ENCODE results near the gene CCNL2. TPM values are rescaled to one million over a fixed set of nuclear protein-coding genes. Genes with fewer than 3 reads are reported as not detected.

CCNL2 gene
- polyA plus RNA-seq, 2 of the 4 experiments (the other 2 are of a cell fraction), result 85.5 to 111 TPM

GRCh38 chr1:1365875-1366698 lies 33.0 kb downstream of the CCNL2 start:
- no peak for ATAC-seq
- no peak for FAIRE-seq
- Histone ChIP-seq H3K4me2 (no peak overlapping the region), H3K9me3 (no peaks in the 10 kb centered on the region), H3K27ac (no peak overlapping the region), H3K4me1 (no peaks in the 10 kb centered on the region), H3K4me3 (no peak overlapping the region)
- no peak for DNase-seq (ENCODE audit: low read depth in 1 of 2, low spot score in 1 of 2)
- WGBS (ENCODE audit: missing lambda C conversion rate), result 47% methylated on average over 10 of the region's 10 CpGs
- TF ChIP-seq NPAS2 (CRISPR knock-in tag; IDR thresholded peaks at IDR 0.05; ENCODE audit: borderline replicate concordance) (no peak), PBX3 (IDR thresholded peaks at IDR 0.05) (no peak), EHF (CRISPR knock-in tag; IDR thresholded peaks at IDR 0.05) (no peak), RAD21 (conservative IDR thresholded peaks at IDR 0.05 in 1 of 2, IDR thresholded peaks at IDR 0.05 in 1 of 2) (no peak), HES2 (IDR thresholded peaks at IDR 0.05) (no peak), EP300 (IDR thresholded peaks at IDR 0.05) (no peak), KDM5A (IDR thresholded peaks at IDR 0.05) (no peak), HOXB13 (CRISPR knock-in tag; IDR thresholded peaks at IDR 0.05; ENCODE audit: low read depth) (no peak), MAZ (IDR thresholded peaks at IDR 0.05; ENCODE audit: borderline replicate concordance, low read depth, low read length) (no peak), POLR2AphosphoS2 (conservative IDR thresholded peaks at IDR 0.05; ENCODE audit: low read length) (no peak), BCL3 (IDR thresholded peaks at IDR 0.05) (no peak), FOSB (CRISPR knock-in tag; IDR thresholded peaks at IDR 0.05) (no peak), HOXB5 (CRISPR knock-in tag; IDR thresholded peaks at IDR 0.05) (no peak), JUNB (IDR thresholded peaks at IDR 0.05) (no peak), BHLHE40 (IDR thresholded peaks at IDR 0.05; ENCODE audit: low read depth, low read length) (no peak), CBX2 (IDR thresholded peaks at IDR 0.05; ENCODE audit: borderline replicate concordance, low read depth) (no peak), HOXA7 (CRISPR knock-in tag; IDR thresholded peaks at IDR 0.05) (no peak), HDAC2 (IDR thresholded peaks at IDR 0.05) (no peak)
- ChIA-PET CTCF (no interaction called here), POLR2A (no interaction called here)

- no peak overlapping the region for H3K4me3 ChIP-seq
- CTCF ChIA-PET, result interaction anchor here (1.1 to 2.5 kb wide), 3 partner anchors 8 to 77 kb away, joined by 3 to 14 read pairs (median 3); no protein-coding TSS in a partner anchor
- WGBS (ENCODE audit: missing lambda C conversion rate), result 69% methylated on average over 14 of the region's 14 CpGs
- FAIRE-seq, result no peak
- no peak overlapping the region for H3K4me2 ChIP-seq
- TF ChIP-seq ESRRA (IDR thresholded peaks at IDR 0.05; ENCODE audit: borderline replicate concordance, low read length) (no peak), GATA3 (IDR thresholded peaks at IDR 0.05; ENCODE audit: borderline replicate concordance) (no peak), KDM5A (IDR thresholded peaks at IDR 0.05) (no peak), KDM1A (IDR thresholded peaks at IDR 0.05; ENCODE audit: low read depth) (no peak), BHLHE40 (IDR thresholded peaks at IDR 0.05; ENCODE audit: low read depth, low read length) (no peak), HOXB13 (CRISPR knock-in tag; IDR thresholded peaks at IDR 0.05; ENCODE audit: low read depth) (no peak), HES2 (IDR thresholded peaks at IDR 0.05) (no peak), MAZ (IDR thresholded peaks at IDR 0.05; ENCODE audit: borderline replicate concordance, low read depth, low read length) (no peak), RNF2 (IDR thresholded peaks at IDR 0.05; ENCODE audit: borderline replicate concordance, low read depth) (no peak), EHF (CRISPR knock-in tag; IDR thresholded peaks at IDR 0.05) (no peak), ZC3H11A (IDR thresholded peaks at IDR 0.05) (no peak)
- no peak for ATAC-seq
- no peaks in the 10 kb centered on the region for H3K9me3 ChIP-seq
- no peak for DNase-seq (ENCODE audit: low read depth in 1 of 2, low spot score in 1 of 2)
- H3K27ac ChIP-seq, result no peak overlapping the region
- POLR2A ChIA-PET, result no interaction called here
- peaks cover 9% of the 10 kb centered on the region; the same call in 2 of the 3 replicates for H3K4me1 ChIP-seq
These were observed 34.9 kb downstream of the CCNL2 start for GRCh38 chr1:1364266-1364665.
